SK-N-SH (cell line): Measurements from ENCODE around the gene IL5. TPM values are rescaled to one million over a fixed set of nuclear protein-coding genes. Genes with fewer than 3 reads are reported as not detected.

Experiments used
- CTCF ChIA-PET: fragments of 300-600, 350-600 bp; formaldehyde crosslinking; extraction: SDS; loops from one replicate; lab custom pipeline; 2021; lab: Yijun Ruan, JAX
- POLR2A ChIA-PET: fragments of 350-600 bp; sonication (Branson Sonifier 250); formaldehyde crosslinking; extraction: SDS; loops from one replicate; lab custom pipeline; 2020; ENCODE audit warnings: antibody characterized with exemption, inconsistent platforms; lab: Yijun Ruan, JAX
- DNase-seq: peaks from one replicate; pipeline ENCODE4 v3.0.0; 2012
- H2AFZ ChIP-seq: fragments of 200-600 bp; sonication (generic); 2 replicates; pipeline ENCODE4 v1.8.1; 2016; ENCODE audit warnings: antibody characterized with exemption, mild to moderate bottlenecking, low read depth
- H3F3A ChIP-seq: fragments of 200-600 bp; sonication (generic); replicated peaks from 2 replicates; pipeline ENCODE3; 2016; ENCODE audit warnings: antibody characterized with exemption, mild to moderate bottlenecking; ENCODE audit not compliant: insufficient read depth
- H3K27ac ChIP-seq, 2 experiments: fragments of 200-500 bp in 1 of 2; fragments of 200-600 bp in 1 of 2; sonication (Bioruptor generic) in 1 of 2; sonication (generic), shearing (Covaris generic) in 1 of 2; 2 replicates each; pipeline versions ENCODE4 v1.5.1 to v1.6.1; 2014 to 2016; ENCODE audit warnings: low read depth in 2 of 2, inconsistent platforms in 1 of 2, low read length in 1 of 2, mild to moderate bottlenecking in 1 of 2, mixed read lengths in 1 of 2
- H3K27me3 ChIP-seq: fragments of 200-600 bp; sonication (generic), shearing (Covaris generic); 2 replicates; pipeline ENCODE4 v1.6.1; 2016; ENCODE audit warnings: mixed run types; ENCODE audit not compliant: insufficient read depth
- H3K36me3 ChIP-seq, 2 experiments: fragments of 200-500 bp in 1 of 2; fragments of 200-600 bp in 1 of 2; sonication (Bioruptor generic) in 1 of 2; sonication (generic) in 1 of 2; replicated peaks in 1 of 2; 2 replicates each; pipeline versions ENCODE3 to v1.5.1; 2014 to 2016; ENCODE audit warnings: low read length in 1 of 2, mild to moderate bottlenecking in 1 of 2; ENCODE audit not compliant: insufficient read depth in 2 of 2, control insufficient read depth in 1 of 2
- H3K4me1 ChIP-seq, 2 experiments: fragments of 200-500 bp in 1 of 2; fragments of 200-600 bp in 1 of 2; sonication (Bioruptor generic) in 1 of 2; sonication (generic), shearing (Covaris generic) in 1 of 2; 2 replicates each; pipeline versions ENCODE4 v1.5.1 to v1.6.1; 2014 to 2016; ENCODE audit warnings: low read depth in 1 of 2, low read length in 1 of 2, mixed run types in 1 of 2; ENCODE audit not compliant: insufficient read depth in 2 of 2, control insufficient read depth in 1 of 2
- H3K4me2 ChIP-seq: fragments of 200-600 bp; sonication (generic), shearing (Covaris generic); 2 replicates; pipeline ENCODE4 v1.6.1; 2017; ENCODE audit warnings: mixed run types
- H3K4me3 ChIP-seq, 2 experiments: fragments of 200-500 bp in 1 of 2; fragments of 200-600 bp in 1 of 2; sonication (Bioruptor generic) in 1 of 2; sonication (generic), shearing (Covaris generic) in 1 of 2; 2 replicates each; pipeline versions ENCODE4 v1.5.1 to v1.8.1; 2014 to 2016; ENCODE audit warnings: low read depth in 2 of 2, inconsistent platforms in 1 of 2, low read length in 1 of 2, mild to moderate bottlenecking in 1 of 2, mixed read lengths in 1 of 2, moderate library complexity in 1 of 2
- H3K79me2 ChIP-seq: fragments of 200-600 bp; sonication (generic); 2 replicates; pipeline ENCODE4 v1.8.1; 2017; ENCODE audit warnings: mild to moderate bottlenecking; ENCODE audit not compliant: insufficient read depth
- H3K9ac ChIP-seq: fragments of 200-600 bp; sonication (generic); 2 replicates; pipeline ENCODE4 v1.6.1; 2017; ENCODE audit warnings: mixed run types
- H3K9me2 ChIP-seq: fragments of 200-600 bp; sonication (generic); 2 replicates; pipeline ENCODE4 v1.6.1; 2017; ENCODE audit warnings: mixed run types
- H3K9me3 ChIP-seq: fragments of 200-600 bp; sonication (generic); 2 replicates; pipeline ENCODE4 v1.6.1; 2017; ENCODE audit warnings: mixed run types, mild to moderate bottlenecking, moderate library complexity
- H4K20me1 ChIP-seq: fragments of 200-600 bp; sonication (generic); 2 replicates; pipeline ENCODE4 v1.6.1; 2017; ENCODE audit warnings: mild to moderate bottlenecking, mixed run types; ENCODE audit not compliant: insufficient read depth
- CHD2 ChIP-seq: fragments of 150-350 bp; IDR thresholded peaks from 2 replicates; pipeline ENCODE4 v1.6.1; 2018; ENCODE audit warnings: low read length; ENCODE audit not compliant: partially characterized antibody
- ELF1 ChIP-seq: IDR thresholded peaks from 2 replicates; pipeline ENCODE4 v1.4.0; 2012
- FOSL2 ChIP-seq: IDR thresholded peaks from 2 replicates; pipeline ENCODE4 v1.4.0; 2012; ENCODE audit warnings: low read depth, mild to moderate bottlenecking, moderate library complexity, borderline replicate concordance
- GATA2 ChIP-seq: sonication (generic); formaldehyde crosslinking; IDR thresholded peaks from 2 replicates; pipeline ENCODE4 v1.5.0; 2020; ENCODE audit warnings: mild to moderate bottlenecking, missing genetic modification reagents
- JUND ChIP-seq: IDR thresholded peaks from 2 replicates; pipeline ENCODE4 v1.4.0; 2012
- MEF2A ChIP-seq: IDR thresholded peaks from 2 replicates; pipeline ENCODE4 v1.4.0; 2012; ENCODE audit warnings: low read depth, borderline replicate concordance
- MXI1 ChIP-seq: IDR thresholded peaks from 2 replicates; pipeline ENCODE4 v1.6.1; 2012; ENCODE audit warnings: mild to moderate bottlenecking, low read depth, low read length, improper control_type of control experiment
- RCOR1 ChIP-seq: fragments of 150-350 bp; IDR thresholded peaks from 2 replicates; pipeline ENCODE4 v1.6.1; 2017; ENCODE audit warnings: antibody characterized with exemption, low read length
- REST ChIP-seq: IDR thresholded peaks from 2 replicates; pipeline ENCODE4 v1.6.1; 2012; ENCODE audit warnings: mild to moderate bottlenecking, low read depth, low read length, moderate library complexity
- RXRA ChIP-seq: IDR thresholded peaks from 2 replicates; pipeline ENCODE4 v1.4.0; 2012; ENCODE audit warnings: low read depth, mild to moderate bottlenecking, borderline replicate concordance
- TAF1 ChIP-seq: IDR thresholded peaks from 2 replicates; pipeline ENCODE4 v1.6.1; 2012; ENCODE audit warnings: low read depth, mild to moderate bottlenecking, low read length, moderate library complexity, borderline replicate concordance
- USF2 ChIP-seq: fragments of 150-350 bp; IDR thresholded peaks from 2 replicates; pipeline ENCODE4 v1.6.1; 2017; ENCODE audit warnings: antibody characterized with exemption, low read length, low read depth, borderline replicate concordance
- ZBTB33 ChIP-seq: IDR thresholded peaks from 2 replicates; pipeline ENCODE4 v1.4.0; 2012; ENCODE audit warnings: low read depth, borderline replicate concordance
- WGBS: methylation state at CpG from one replicate; pipeline ENCODE4 v1.1.6; 2017; ENCODE audit warnings: low lambda C conversion rate; 5-methylcytosine and 5-hydroxymethylcytosine counted together
- polyA plus RNA-seq, 3 experiments: library from polyadenylated mRNA; depleted of rRNA; stranded (reverse); fragments of >200 nt; gene quantifications; 2 replicates each; pipeline ENCODE4 v1.2.3, GENCODE V29; 2012

Gene IL5
- polyA plus RNA-seq, 1 of the 3 experiments (the other 2 are of a cell fraction), result not detected

GRCh38 chr5:132500244-132500930, 42.9 kb downstream of the IL5 start:
- no peak overlapping the region for H3K9ac ChIP-seq
- H3K4me2 ChIP-seq, result no peak overlapping the region
- no peak overlapping the region for H2AFZ ChIP-seq
- H3K9me3 ChIP-seq, result no peaks in the 10 kb centered on the region
- no peak for DNase-seq
- H4K20me1 ChIP-seq, result no peaks in the 10 kb centered on the region
- H3K4me1 ChIP-seq, result peaks cover 13 to 17% of the 10 kb centered on the region in 2 experiments
- no peaks in the 10 kb centered on the region for H3K9me2 ChIP-seq
- CTCF ChIA-PET, result interaction anchor here (0.6 to 12.3 kb wide), 38 partner anchors 8 to 435 kb away, joined by 3 to 189 read pairs (median 6); partner anchors contain the start of genes IRF1, KIF3A, SLC22A4 and SLC22A5
- POLR2A ChIA-PET, result no interaction called here
- H3K27me3 ChIP-seq, result no peaks in the 10 kb centered on the region
- H3K36me3 ChIP-seq, result no peaks in the 10 kb centered on the region
- 94% methylated on average over 4 of the region's 6 CpGs for WGBS
- TF ChIP-seq USF2, result no peak
- no peak for TF ChIP-seq JUND
- no peak for TF ChIP-seq MEF2A
- no peak for TF ChIP-seq RXRA
- TF ChIP-seq ZBTB33, result no peak
- no peak for TF ChIP-seq REST
- TF ChIP-seq RCOR1, result no peak
- no peak for TF ChIP-seq CHD2
- no peak for TF ChIP-seq ELF1
- TF ChIP-seq TAF1, result no peak
- no peak for TF ChIP-seq GATA2 (CRISPR knock-in tag)
- TF ChIP-seq MXI1, result no peak
- TF ChIP-seq FOSL2, result no peak
- TF ChIP-seq, all 33 proteins: peak for 0
- Histone ChIP-seq H3K79me2 (no peaks in the 10 kb centered on the region), H3F3A (peaks cover 24% of the 10 kb centered on the region), H3K4me3 (no peak overlapping the region), H3K27ac (no peak overlapping the region)
